Left lobe of liver (tissue), 2 donors: Measurements from ENCODE around the gene SAMD9L. TPM values are rescaled to one million over a fixed set of nuclear protein-coding genes. Genes with fewer than 3 reads are reported as not detected.

ENCODE experiments used
- ATAC-seq: fragments of 200-7000 bp; cut with Tn5 transposase; one replicate; pipeline ENCODE4 v1.9.1; 2020; ENCODE audit warnings: mild to moderate bottlenecking, moderate library complexity
- DNase-seq: peaks from one replicate; pipeline ENCODE4 v3.0.0-alpha.2; 2020; ENCODE audit warnings: low spot score
- total RNA-seq: library from RNA; stranded (reverse); gene quantifications from one replicate; pipeline ENCODE4 v1.2.1, GENCODE V29; 2021
- donor health status: DM: no; HTN: no; CAD: no; lungs with moderate emphysema.
- donor health status: DM: no; HTN: yes; CAD: no.

SAMD9L gene
- 1.1 TPM for total RNA-seq

DNA sequence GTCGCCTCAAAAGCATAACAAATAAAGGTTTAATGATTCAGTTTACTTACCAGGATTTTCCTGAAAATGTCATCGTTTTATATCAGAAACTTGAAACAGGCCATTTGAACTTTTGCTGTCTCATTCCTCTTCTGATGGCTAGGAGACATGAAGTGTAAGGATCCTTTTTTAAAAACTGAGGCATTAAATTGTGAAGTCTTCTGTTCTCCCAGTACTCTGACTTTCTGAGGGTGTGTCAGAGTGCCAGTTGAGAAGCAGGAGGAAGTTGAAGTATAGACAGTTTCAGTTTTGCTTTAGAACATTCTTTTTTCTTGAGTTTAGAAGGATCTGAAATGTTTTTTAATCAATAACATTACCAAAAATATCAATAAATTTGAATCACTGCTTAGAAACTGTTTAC lies at the start of gene SAMD9L:
TSS of gene SAMD9L (minus strand) at position 242 of the 400 bp plus-strand sequence. CDS start 12,414 bp downstream, outside the sequence.
- DNase-seq: no peak
- peak; percentile 43 for ATAC-seq

DNA sequence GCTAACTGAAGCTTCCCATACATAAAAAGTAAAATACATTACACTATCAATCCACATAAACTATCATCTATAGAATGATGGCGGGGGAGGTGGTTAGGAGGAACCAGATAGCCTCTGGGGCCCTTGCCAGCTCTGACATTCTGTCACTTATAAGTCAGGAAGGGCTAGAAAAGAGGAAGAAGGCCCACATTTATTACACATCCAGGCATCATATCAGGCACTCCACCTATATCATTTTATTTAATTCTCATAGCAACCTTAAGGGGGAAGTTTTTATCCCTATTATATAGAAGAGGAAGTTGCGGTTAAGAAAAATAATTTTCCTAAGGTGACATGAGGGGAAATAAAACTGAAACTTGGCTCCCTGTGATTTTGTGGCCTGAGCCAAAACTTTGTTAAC lies 48.2 kb upstream of the SAMD9L start:
- DNase-seq: no peak
- no peak for ATAC-seq

DNA sequence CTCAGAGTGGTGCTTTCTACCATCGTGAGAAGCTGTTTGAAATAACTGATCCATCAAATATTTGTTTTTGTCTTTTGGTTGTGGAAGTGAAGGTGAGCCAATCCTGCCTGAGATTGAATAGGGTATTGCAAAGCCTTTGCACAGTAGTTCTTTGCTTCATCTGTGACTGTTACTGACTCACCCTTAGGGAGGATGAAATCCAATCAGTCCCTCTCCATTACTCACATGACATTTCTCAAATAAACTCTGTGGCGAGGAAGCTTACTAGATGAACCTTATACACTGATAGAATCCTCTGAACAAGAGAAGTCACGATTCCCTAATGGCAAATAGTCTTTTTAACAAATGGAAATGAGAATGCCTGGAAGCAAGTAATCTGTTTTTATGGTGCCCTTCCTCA lies 46.2 kb upstream of the SAMD9L start:
- ATAC-seq (no peak), DNase-seq (no peak)

DNA sequence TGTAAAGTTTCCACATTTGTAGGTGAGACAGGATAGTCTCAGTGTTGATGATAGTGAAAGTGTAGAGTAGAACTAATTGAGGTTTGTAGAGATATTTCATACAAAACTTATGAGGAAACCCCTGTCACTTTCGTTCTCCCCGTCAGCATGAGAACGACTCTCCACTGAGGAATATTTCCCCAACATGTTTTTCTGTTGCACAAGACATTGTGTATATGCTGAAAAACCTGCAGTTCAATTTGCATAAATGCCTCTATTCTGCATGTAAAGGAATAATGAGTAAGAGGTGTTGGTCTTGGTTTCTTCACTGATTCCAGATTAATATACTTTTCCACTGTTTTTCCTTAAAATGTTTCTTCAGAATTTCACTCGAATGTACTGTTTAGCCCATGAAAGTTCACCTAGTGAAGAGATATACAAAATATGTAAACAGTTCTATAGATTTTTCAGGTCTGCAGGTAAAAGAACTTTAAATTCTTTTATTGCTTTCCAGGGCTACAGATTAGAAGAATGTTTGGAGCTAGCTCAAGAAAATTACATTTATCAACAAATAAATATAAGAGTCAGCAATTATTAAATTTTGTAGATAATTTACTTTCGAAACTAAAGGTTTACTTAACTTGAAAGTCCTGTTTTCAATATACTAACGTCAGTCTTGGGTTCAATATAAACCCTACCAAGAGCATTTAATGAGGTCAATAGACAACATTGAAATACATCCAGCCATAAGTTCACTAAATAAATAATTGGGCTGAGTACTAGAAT lies 40.9 kb upstream of the SAMD9L start:
- ATAC-seq: no peak

GRCh38 chr7:93185303-93186027 lies 37.3 kb upstream of the SAMD9L start:
- no peak for DNase-seq
- no peak for ATAC-seq

More for the DNA sequence above, 40.9 kb upstream of the SAMD9L start:
- DNase-seq: no peak

DNA sequence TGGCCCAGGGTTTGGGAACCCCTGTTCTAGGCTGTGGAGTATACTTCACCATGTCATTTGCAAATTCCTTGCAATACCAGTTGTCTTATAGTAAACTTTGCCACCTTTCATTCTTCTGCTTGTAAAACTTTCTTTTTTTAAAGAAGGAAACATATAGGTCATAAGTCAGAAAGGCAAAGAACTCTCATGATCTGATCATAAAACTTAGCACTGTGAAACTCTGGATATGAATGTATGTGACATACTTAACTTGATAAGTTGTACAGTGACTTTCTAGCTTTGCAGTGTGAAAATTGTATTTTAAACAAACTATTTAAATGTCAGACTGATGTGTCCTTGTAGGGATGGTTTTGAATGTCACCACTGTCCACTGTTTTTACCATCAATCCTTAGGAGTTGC lies 31.0 kb upstream of the SAMD9L start:
- ATAC-seq (no peak), DNase-seq (no peak)

GRCh38 chr7:93178213-93178612 lies 30.0 kb upstream of the SAMD9L start:
- ATAC-seq (peak; percentile 33), DNase-seq (no peak)

- ATAC-seq: no peak
- no peak for DNase-seq
Measured at GRCh38 chr7:93176992-93177580, 28.9 kb upstream of the SAMD9L start.

GRCh38 chr7:93175219-93175618 lies 27.0 kb upstream of the SAMD9L start:
- ATAC-seq (no peak), DNase-seq (no peak)

DNA sequence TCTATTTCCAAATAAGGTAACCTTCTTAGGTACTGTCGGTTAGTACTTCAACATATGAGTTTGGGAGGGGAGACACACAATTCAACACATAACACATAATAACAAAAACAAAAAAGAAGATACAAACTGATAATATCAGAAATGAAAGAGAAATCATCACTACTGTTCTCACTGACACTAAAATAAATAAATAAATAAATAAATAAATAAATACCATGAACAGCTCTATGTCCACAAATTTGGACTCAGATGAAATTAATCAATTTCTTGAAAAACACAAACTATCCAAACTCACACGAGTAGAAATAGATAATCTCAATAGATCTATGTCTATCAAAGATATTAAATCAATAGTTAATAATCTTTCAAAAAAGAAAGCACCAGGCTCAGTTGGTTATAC lies 24.5 kb upstream of the SAMD9L start:
- no peak for DNase-seq

DNA sequence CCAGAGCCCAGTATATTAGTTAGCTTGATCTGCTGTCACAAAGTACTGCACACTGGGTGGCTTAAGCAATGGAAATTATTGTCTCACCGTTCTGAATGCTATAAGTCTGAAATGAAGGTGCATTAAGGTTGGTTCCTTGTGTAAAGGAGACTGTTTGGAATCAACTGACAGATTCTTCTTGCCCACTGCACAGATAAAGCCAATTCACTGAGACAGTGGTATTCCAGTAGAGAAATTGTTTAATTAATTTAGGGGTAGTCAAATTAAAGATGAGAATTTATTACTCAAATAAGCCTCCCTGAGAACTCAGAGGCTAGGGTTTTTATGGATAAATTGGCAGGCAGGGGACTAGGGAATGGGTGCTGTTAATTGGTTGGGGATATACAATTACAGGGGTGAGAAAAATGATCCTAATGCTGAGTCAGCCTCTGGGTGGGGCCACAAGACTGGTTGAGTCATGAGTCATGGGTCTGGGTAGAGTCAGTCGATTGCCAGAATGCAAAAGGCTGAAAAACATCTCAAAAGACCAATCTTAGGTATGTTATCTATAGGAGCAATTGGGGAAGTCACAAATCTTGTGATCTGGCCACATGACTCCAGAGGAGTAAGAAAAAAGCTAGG lies 23.5 kb upstream of the SAMD9L start:
- no peak for ATAC-seq

More for the DNA sequence above, 24.5 kb upstream of the SAMD9L start:
- ATAC-seq: no peak

GRCh38 chr7:93165447-93165846 lies 17.3 kb upstream of the SAMD9L start:
- no peak for ATAC-seq

More for the DNA sequence above, 23.5 kb upstream of the SAMD9L start:
- no peak for DNase-seq

GRCh38 chr7:93164766-93165165 lies 16.6 kb upstream of the SAMD9L start:
- ATAC-seq: no peak
- no peak for DNase-seq

More at GRCh38 chr7:93165447-93165846, 17.3 kb upstream of the SAMD9L start:
- no peak for DNase-seq

DNA sequence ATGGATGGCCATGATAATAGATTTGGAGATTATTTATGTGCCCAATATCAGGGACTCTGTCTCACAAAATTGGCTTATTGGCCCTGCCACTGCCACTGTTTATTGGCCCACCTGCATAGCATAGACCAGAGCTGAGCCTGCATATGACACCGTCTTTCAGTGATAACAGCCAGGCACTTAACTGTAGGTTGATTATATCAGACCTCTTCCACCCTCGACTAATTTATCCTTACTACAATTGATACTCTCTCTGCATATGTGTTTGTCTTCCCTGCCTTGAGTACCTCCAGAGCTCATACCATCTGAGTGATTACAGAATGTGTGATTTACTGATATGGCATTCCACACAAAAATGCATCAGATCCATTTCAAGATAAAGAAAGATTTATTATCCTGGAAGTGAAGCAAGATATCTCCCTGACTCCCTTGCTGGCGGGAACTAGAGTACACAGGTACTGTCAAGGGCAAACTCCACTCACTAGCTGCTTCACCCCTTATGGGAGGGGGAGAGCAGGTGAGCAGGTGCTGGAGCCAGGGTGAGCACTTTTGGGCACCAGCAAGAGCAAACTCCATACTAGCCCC lies 13.1 kb upstream of the SAMD9L start:
- ATAC-seq (no peak), DNase-seq (no peak)

DNA sequence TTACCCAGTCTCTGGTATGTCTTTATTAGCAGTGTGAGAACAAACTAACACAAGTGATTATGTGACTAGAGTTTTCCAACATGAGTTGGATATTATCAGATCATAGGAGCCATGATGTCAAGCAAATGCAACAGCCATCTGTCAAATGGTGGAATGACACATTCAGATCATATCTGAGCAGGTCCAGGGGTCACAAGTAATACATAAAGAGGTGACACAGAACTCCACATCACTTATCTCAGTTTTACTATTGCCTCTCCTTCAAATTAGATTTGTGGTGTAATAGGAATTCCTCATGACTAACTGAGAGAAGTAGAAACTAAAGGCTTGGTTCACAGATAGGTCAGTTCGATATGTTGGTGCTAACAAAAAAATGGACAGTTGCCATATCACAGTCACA lies 12.2 kb upstream of the SAMD9L start:
- no peak for ATAC-seq
- DNase-seq: no peak

GRCh38 chr7:93159490-93159889 lies 11.3 kb upstream of the SAMD9L start:
- no peak for ATAC-seq
- no peak for DNase-seq

- ATAC-seq: no peak
Measured at GRCh38 chr7:93156884-93157283, 8.7 kb upstream of the SAMD9L start.

GRCh38 chr7:93150200-93150835 lies 2.1 kb upstream of the SAMD9L start:
- DNase-seq (no peak), ATAC-seq (no peak)

More at GRCh38 chr7:93156884-93157283, 8.7 kb upstream of the SAMD9L start:
- DNase-seq: no peak

GRCh38 chr7:93148727-93149126 lies 542 bp upstream of the SAMD9L start:
- DNase-seq: no peak
- ATAC-seq: no peak

DNA sequence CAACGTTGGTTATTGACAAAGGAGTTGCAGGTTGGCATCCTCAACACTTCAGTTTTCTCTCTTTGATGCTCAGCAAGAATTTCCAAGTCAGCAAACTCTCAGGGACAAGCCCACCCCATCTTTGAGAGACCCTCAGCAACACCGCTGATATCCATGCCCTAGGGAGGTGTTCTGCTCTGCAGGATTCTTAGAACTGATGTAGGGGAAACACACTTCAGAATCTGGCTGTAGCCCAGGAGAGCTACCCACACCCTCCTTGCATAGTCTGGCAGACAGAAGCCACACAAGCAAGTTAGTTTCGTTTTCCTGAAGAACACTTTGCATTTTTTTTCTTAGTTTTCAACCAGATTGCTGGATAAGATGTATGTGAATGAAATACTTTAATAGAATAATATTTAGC lies 822 bp downstream of the SAMD9L start:
- ATAC-seq (peak; percentile 54), DNase-seq (no peak)
